Measurements from ENCODE around the gene ZNF217.
"Not testable (repeated sequence)": the region's sequence is repeated elsewhere in the genome, so short reads cannot be mapped to it uniquely, and the experiment has no call there.

ZNF217 gene

GRCh38 chr20:53555816-53556215 is 37.8 kb downstream of the ZNF217 start:
- no peak for DNase-seq (ENCODE audit: extremely low spot score)
- no peak for TF ChIP-seq CTCF (IDR thresholded peaks at IDR 0.05; ENCODE audit: control extremely low read depth, extremely low read depth, low read depth, missing control alignments)
- ChIA-PET POLR2A (no interaction called here), CTCF (interaction anchor here (0.9 to 2.1 kb wide), 2 partner anchors 15 to 143 kb away, joined by 3 to 6 read pairs; no protein-coding TSS in a partner anchor)

- DNase-seq (ENCODE audit: extremely low spot score): no peak
- ChIA-PET POLR2A (no interaction called here), CTCF (interaction anchor here (2.1 kb wide), 1 partner anchor 142 kb away, joined by 6 read pairs; no protein-coding TSS in a partner anchor)
- TF ChIP-seq CTCF (IDR thresholded peaks at IDR 0.05; ENCODE audit: control extremely low read depth, extremely low read depth, low read depth, missing control alignments): no peak
Observed at GRCh38 chr20:53555081-53555480, 38.6 kb downstream of the ZNF217 start.

GRCh38 chr20:53552572-53552893 is 41.1 kb downstream of the ZNF217 start:
- DNase-seq (ENCODE audit: extremely low spot score); POLR2A ChIA-PET: not testable (repeated sequence)

GRCh38 chr20:53551719-53552571 is 41.7 kb downstream of the ZNF217 start:
- CTCF ChIA-PET: interaction anchor here (1.0 to 2.5 kb wide), 4 partner anchors 9 to 397 kb away, joined by 3 to 6 read pairs (median 4); no protein-coding TSS in a partner anchor
- POLR2A ChIA-PET; DNase-seq (ENCODE audit: extremely low spot score): not testable (repeated sequence)

More at GRCh38 chr20:53552572-53552893, 41.1 kb downstream of the ZNF217 start:
- CTCF ChIA-PET: not testable (repeated sequence)

- DNase-seq (ENCODE audit: extremely low spot score): no peak
- ChIA-PET CTCF (interaction anchor here (1.0 to 2.5 kb wide), 5 partner anchors 10 to 399 kb away, joined by 3 to 6 read pairs (median 4); no protein-coding TSS in a partner anchor), POLR2A (interaction anchor here (0.7 kb wide), 1 partner anchor 456 kb away, joined by 4 read pairs; no protein-coding TSS in a partner anchor)
- TF ChIP-seq CTCF (IDR thresholded peaks at IDR 0.05; ENCODE audit: control extremely low read depth, extremely low read depth, low read depth, missing control alignments): no peak
Observed at GRCh38 chr20:53550280-53551187, 43.1 kb downstream of the ZNF217 start.

GRCh38 chr20:53547664-53548239 is 45.9 kb downstream of the ZNF217 start:
- ChIA-PET POLR2A (interaction anchor here (0.8 kb wide), 1 partner anchor 392 kb away, joined by 4 read pairs; no protein-coding TSS in a partner anchor), CTCF (interaction anchor here (0.6 to 2.0 kb wide), 24 partner anchors 9 to 1419 kb away, joined by 3 to 13 read pairs (median 4); no protein-coding TSS in a partner anchor)
- peak; percentile 71 for TF ChIP-seq CTCF (IDR thresholded peaks at IDR 0.05; ENCODE audit: control extremely low read depth, extremely low read depth, low read depth, missing control alignments)
- DNase-seq (ENCODE audit: extremely low spot score): peak; percentile 66

GRCh38 chr20:53539516-53539915 is 54.1 kb downstream of the ZNF217 start:
- ChIA-PET POLR2A (interaction anchor here (0.5 kb wide), 1 partner anchor 23 kb away, joined by 6 read pairs; no protein-coding TSS in a partner anchor), CTCF (interaction anchor here (1.2 to 2.3 kb wide), 3 partner anchors 8 to 126 kb away, joined by 3 to 13 read pairs (median 4); no protein-coding TSS in a partner anchor)
- no peak for TF ChIP-seq CTCF (IDR thresholded peaks at IDR 0.05; ENCODE audit: control extremely low read depth, extremely low read depth, low read depth, missing control alignments)
- DNase-seq (ENCODE audit: extremely low spot score): no peak

GRCh38 chr20:53536382-53536781 is 57.3 kb downstream of the ZNF217 start:
- POLR2A ChIA-PET; CTCF ChIA-PET; DNase-seq (ENCODE audit: extremely low spot score): not testable (repeated sequence)
